Lung (tissue), 12 donors: Measurements from ENCODE around the gene PHLPP1. TPM values are rescaled to one million over a fixed set of nuclear protein-coding genes. Genes with fewer than 3 reads are reported as not detected.
"Not testable (repeated sequence)": the region's sequence is repeated elsewhere in the genome, so short reads cannot be mapped to it uniquely, and the experiment has no call there.

ENCODE experiments used
- ATAC-seq: fragments of 200-7000 bp; cut with Tn5 transposase; one replicate; pipeline ENCODE4 v1.9.1; 2020; ENCODE audit warnings: moderate number of reproducible peaks; ENCODE audit not compliant: insufficient read depth, low FRiP score
- DNase-seq, 3 donors: peaks; one replicate each; pipeline ENCODE4 v3.0.0-alpha.2; 2013 to 2017
- H3K27ac ChIP-seq, 2 donors: one replicate each; pipeline ENCODE4 v1.5.1; 2013; ENCODE audit warnings: mild to moderate bottlenecking in 2 of 2, moderate library complexity in 2 of 2, control low read depth in 1 of 2, inconsistent platforms in 1 of 2, low read depth in 1 of 2, low read length in 1 of 2
- H3K27me3 ChIP-seq, 3 donors: one replicate each; pipeline ENCODE4 v1.5.1; 2013; ENCODE audit warnings: low read length in 2 of 3; ENCODE audit not compliant: control insufficient read depth in 3 of 3, insufficient read depth in 3 of 3
- H3K36me3 ChIP-seq, 4 donors: one replicate each; pipeline ENCODE4 v1.5.1; 2013; ENCODE audit warnings: low read length in 4 of 4, mild to moderate bottlenecking in 1 of 4, moderate library complexity in 1 of 4; ENCODE audit not compliant: control insufficient read depth in 4 of 4, insufficient read depth in 4 of 4
- H3K4me1 ChIP-seq, 5 donors: one replicate each; pipeline ENCODE4 v1.5.1; 2013; ENCODE audit warnings: low read length in 5 of 5, mild to moderate bottlenecking in 2 of 5, moderate library complexity in 1 of 5; ENCODE audit not compliant: control insufficient read depth in 5 of 5, insufficient read depth in 5 of 5
- H3K4me3 ChIP-seq: one replicate; pipeline ENCODE4 v1.5.1; 2013; ENCODE audit warnings: mild to moderate bottlenecking, control low read depth, moderate library complexity
- H3K9ac ChIP-seq, 2 donors: one replicate each; pipeline ENCODE4 v1.5.1; 2013; ENCODE audit warnings: low read length in 2 of 2, control low read depth in 1 of 2; ENCODE audit not compliant: insufficient read depth in 1 of 2
- H3K9me3 ChIP-seq, 4 donors: one replicate each; pipeline ENCODE4 v1.5.1; 2013; ENCODE audit warnings: low read length in 3 of 4, mild to moderate bottlenecking in 1 of 4, moderate library complexity in 1 of 4; ENCODE audit not compliant: control insufficient read depth in 4 of 4, insufficient read depth in 3 of 4
- WGBS, 2 donors: extraction: QIAGEN DNeasy Blood & Tissue Kit; methylation state at CpG; one replicate each; pipeline ENCODE4 v1.1.7; 2013; 5-methylcytosine and 5-hydroxymethylcytosine counted together
- polyA plus RNA-seq, 2 donors: library from polyadenylated mRNA; stranded (reverse); fragments of 200-250 nt; gene quantifications; one replicate each; pipeline ENCODE4 v1.2.1, GENCODE V29; 2013
- total RNA-seq, 2 donors: library from RNA; depleted of rRNA in 1 of 2; stranded (reverse); fragments of >200 nt in 1 of 2; gene quantifications; one replicate each; pipeline ENCODE4 v1.2.1, GENCODE V29; 2014 to 2021
- TF ChIP-seq, protein P1 (sequence below): IDR thresholded peaks from 2 replicates; pipeline ENCODE4 v1.5.1; 2012; ENCODE audit warnings: mild to moderate bottlenecking; ENCODE audit errors: control extremely low read depth, extremely low read depth
- donor health status: control.
- donor health status: control.
- donor health status: Bipolar disorder and iron deficiency.
- donor health status: healthy.
- donor health status: DM: yes; HTN: yes; CAD: no.

PHLPP1 gene
- total and polyA plus RNA-seq, 4 donors: 2.3 to 29.2 (median 7.9) TPM

DNA sequence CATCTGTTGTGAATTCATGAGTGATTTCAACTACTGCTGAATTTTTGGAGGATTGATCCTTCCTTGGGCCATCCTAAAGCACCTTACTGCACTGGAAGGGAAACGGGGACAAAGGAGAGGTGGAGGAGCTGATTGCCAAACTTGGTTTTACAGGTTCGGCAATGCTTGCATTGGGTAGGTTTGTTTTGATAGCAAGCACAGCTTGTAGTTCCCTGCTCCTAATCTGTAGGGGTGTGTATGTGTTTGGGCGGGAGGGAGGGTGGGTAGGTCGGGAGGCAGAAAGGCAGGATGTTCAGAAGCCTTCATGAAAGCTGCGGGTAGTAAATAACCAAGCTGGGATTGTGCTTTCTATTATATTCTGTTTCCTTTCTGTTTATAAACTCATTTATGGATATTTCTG lies 24.6 kb downstream of the PHLPP1 start:
- Histone ChIP-seq H3K4me1 (peaks cover 0 to 7% (median 0%) of the 10 kb centered on the region in 5 donors), H3K4me3 (no peak overlapping the region), H3K36me3 (no peaks in the 10 kb centered on the region), H3K27ac (no peak overlapping the region), H3K9me3 (no peaks in the 10 kb centered on the region), H3K9ac (no peak overlapping the region), H3K27me3 (no peaks in the 10 kb centered on the region)
- ATAC-seq: no peak
- DNase-seq: no peak
- TF ChIP-seq, protein P1, sequence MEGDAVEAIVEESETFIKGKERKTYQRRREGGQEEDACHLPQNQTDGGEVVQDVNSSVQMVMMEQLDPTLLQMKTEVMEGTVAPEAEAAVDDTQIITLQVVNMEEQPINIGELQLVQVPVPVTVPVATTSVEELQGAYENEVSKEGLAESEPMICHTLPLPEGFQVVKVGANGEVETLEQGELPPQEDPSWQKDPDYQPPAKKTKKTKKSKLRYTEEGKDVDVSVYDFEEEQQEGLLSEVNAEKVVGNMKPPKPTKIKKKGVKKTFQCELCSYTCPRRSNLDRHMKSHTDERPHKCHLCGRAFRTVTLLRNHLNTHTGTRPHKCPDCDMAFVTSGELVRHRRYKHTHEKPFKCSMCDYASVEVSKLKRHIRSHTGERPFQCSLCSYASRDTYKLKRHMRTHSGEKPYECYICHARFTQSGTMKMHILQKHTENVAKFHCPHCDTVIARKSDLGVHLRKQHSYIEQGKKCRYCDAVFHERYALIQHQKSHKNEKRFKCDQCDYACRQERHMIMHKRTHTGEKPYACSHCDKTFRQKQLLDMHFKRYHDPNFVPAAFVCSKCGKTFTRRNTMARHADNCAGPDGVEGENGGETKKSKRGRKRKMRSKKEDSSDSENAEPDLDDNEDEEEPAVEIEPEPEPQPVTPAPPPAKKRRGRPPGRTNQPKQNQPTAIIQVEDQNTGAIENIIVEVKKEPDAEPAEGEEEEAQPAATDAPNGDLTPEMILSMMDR: no peak
- 72 to 82% methylated on average over 5 of the region's 5 CpGs for WGBS, 2 donors

- H3K4me1 ChIP-seq, H3K27me3 ChIP-seq, H3K9me3 ChIP-seq, DNase-seq, H3K4me3 ChIP-seq, H3K36me3 ChIP-seq, ATAC-seq, H3K27ac ChIP-seq, H3K9ac ChIP-seq: not testable (repeated sequence)
- 84 to 88% methylated on average over 5 of the region's 5 CpGs for WGBS, 2 donors
Measured at GRCh38 chr18:62740650-62741049, 25.3 kb downstream of the PHLPP1 start.

- DNase-seq (no peak), ATAC-seq (peak; percentile 25)
- H3K9ac ChIP-seq: no peak overlapping the region
- no peaks in the 10 kb centered on the region for H3K36me3 ChIP-seq
- WGBS, 2 donors: 44 to 47% methylated on average over 4 of the region's 4 CpGs
- no peak overlapping the region for H3K27ac ChIP-seq
- H3K4me3 ChIP-seq: no peak overlapping the region
- no peaks in the 10 kb centered on the region for H3K27me3 ChIP-seq
- peaks cover 0 to 7% (median 0%) of the 10 kb centered on the region in 5 donors for H3K4me1 ChIP-seq
- TF ChIP-seq, protein P1: no peak
- no peaks in the 10 kb centered on the region for H3K9me3 ChIP-seq
Measured at GRCh38 chr18:62741118-62741566, 25.8 kb downstream of the PHLPP1 start.

DNA sequence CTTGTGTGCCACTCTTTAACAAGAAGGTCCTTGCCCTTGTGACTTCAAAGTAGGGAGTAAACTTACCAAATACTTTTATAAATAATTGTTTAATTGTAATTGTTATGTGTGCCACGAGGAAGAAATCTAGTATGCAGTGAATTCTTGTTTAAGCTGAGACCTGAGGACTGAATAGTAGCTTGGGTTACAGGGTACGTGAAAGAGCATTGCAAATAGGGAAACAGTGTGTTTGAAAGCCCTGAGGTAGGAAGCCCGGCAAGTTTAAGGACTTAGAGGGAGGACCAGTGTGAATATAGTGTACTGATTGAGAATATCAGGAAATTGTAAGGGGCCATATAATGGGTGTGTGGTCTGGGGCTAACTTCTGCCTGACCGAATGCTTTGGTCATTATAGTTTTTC lies 26.2 kb downstream of the PHLPP1 start:
- TF ChIP-seq, protein P1: no peak
- DNase-seq: no peak
- H3K4me1 ChIP-seq: peaks cover 0 to 7% (median 0%) of the 10 kb centered on the region in 5 donors
- no peak overlapping the region for H3K27ac ChIP-seq
- WGBS, 2 donors: 63% methylated on average over 4 of the region's 4 CpGs
- no peak for ATAC-seq
- no peak overlapping the region for H3K4me3 ChIP-seq
- H3K27me3 ChIP-seq: no peaks in the 10 kb centered on the region
- no peaks in the 10 kb centered on the region for H3K9me3 ChIP-seq
- H3K9ac ChIP-seq: no peak overlapping the region
- H3K36me3 ChIP-seq: no peaks in the 10 kb centered on the region
